ENCODE measurements around the gene GNE.

DNA sequence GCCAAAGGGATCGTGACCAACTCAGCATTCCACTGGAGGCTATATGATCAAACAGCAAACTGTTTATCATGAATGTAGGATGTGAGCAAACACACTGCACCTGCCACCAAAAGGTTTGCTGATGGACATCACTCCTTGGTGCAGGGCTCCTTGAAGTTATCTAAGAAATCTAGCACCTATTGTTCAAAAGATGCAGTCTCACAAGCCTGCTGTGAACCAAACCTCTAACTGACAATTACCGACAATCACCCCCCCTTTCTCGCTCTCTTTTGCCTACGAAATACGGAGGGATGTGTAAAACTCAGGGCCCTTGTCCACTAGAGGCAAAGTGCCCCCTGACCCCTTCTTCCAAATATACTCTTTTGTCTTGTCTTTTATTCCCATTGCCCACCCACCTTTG lies 70.0 kb downstream of the GNE start:
- TF ChIP-seq CTCF (IDR thresholded peaks at IDR 0.05), result no peak
- no peak for TF ChIP-seq POLR2A (IDR thresholded peaks at IDR 0.05)
